Stimulated activated CD4-positive, alpha-beta T cell treated with anti-CD3 and anti-CD28 coated beads, Interleukin-15, amount 100 ng/mL, for 1 hour (primary cell): ENCODE measurements around the gene ZDHHC8.

ENCODE experiments used
- DNase-seq, 2 donors: peaks; one replicate each; pipeline ENCODE4 v3.0.0-alpha.2; 2020; ENCODE audit warnings: low read depth in 1 of 2, low spot score in 1 of 2

ZDHHC8 gene

DNA sequence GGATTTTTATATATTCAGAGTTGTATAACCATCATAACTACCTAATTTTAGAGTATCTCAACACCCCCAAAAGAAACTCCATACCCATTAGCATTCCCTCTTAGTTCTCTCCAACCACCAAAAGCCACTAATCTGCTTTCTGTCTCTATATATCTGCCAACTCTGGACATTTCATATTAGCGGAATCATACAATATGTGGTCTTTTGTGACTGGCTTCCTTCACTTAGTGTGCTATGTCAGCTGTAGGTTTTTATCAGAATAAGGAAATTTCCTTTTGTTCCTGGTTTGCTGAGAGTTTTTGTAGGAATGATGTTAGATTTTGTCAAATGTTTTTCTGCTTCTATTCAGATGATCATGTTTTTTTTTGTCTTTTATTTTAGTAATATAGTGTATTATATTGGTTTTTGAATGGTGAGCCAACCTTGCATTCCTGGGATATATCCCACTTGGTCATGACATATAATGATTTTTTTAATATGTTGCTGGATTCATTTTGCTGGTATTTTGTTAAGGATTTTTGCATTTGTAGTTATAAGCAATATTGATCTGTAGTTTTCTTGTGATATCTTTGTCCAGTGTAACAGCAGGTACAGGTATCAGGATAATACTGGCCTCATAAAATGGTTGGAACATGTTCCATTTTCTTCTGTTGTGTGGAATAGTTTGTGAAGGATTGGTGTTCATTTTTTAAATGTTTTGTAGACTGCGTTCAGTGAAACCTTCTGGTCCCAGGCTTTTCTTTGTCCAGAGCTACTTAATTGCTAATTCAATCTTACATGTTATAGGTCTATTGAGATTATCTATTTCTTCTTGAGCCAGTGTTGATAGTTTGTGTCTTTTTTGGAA, 34.8 kb upstream of the ZDHHC8 start:
- no peak for DNase-seq

DNA sequence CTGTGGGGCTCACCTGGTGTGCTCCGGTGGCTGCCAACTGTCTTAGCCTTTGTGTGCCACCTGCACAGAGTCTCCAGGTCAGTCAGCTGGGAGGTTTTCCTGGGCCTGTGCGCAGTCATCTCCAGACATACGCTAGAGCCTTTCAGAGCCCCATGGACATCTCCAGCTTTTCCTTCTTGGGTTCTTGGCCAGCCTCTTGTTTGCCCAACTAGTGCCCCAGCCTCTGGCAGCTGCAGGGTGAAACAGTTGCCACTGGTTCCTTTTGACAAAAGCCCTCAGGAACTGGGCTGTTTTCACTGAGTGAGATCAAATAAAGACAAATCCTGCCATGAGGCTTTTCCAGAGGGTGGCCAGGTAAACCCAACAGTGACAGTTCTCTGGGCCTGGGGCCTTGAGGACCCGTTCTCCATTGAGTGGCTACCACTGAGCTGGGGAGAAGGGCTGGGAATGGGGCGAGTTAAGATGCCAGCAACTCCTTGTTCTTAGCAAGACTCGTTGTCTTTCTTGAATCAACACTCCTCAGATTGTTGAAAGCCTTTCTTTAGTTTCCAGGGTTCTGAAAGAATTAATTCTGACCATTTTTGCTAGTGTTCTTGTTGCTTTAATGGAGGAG, 32.4 kb upstream of the ZDHHC8 start:
- DNase-seq = no peak

DNA sequence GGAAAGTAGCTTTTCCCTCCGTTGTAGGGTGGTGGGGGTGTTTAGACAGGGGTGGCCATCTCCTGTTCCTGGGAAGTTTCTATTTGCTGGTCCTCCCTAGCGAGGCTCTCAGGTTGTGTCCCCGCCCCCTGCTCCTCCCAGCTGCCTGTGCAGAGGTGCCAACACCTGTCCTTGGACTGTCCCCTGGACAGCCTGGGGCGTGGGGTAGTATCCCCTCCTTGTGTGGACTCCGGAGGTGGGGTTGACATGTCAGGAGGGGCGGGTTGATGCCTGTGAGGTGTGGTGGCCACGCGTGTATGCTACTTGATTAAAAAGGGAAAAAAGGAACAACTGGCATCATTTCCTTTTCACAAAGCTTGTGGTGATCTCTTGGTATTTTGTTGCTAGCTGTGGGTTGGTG, 30.0 kb upstream of the ZDHHC8 start:
- no peak for DNase-seq

DNA sequence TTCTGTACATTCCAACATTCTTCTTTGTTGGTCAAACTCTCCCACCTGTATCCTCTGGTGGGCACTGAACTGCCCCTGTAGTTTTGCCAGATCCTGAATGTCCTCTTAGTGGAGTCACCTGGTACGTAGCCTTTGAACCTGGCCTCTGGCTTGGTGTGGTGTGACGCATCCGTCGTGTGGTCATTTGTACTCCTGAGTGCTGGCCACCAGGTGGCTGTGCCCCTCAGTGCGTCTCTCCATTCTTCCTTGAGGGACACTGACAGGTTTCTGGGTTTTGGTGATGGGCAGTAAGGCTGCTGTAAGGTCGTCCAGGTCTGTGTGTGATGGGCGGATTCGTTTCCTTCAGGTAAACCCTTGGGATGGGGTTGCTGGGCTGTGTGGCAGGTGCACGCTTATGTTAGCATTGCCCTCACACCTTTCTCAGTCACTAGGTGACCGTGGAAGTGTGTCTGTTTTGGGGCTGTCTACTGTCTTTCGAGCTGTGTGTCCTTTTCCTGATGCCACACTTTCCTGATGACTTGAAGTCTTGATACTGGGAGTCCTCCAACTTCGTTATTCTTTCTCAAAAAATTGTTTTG, 29.3 kb upstream of the ZDHHC8 start:
- DNase-seq = no peak

DNA sequence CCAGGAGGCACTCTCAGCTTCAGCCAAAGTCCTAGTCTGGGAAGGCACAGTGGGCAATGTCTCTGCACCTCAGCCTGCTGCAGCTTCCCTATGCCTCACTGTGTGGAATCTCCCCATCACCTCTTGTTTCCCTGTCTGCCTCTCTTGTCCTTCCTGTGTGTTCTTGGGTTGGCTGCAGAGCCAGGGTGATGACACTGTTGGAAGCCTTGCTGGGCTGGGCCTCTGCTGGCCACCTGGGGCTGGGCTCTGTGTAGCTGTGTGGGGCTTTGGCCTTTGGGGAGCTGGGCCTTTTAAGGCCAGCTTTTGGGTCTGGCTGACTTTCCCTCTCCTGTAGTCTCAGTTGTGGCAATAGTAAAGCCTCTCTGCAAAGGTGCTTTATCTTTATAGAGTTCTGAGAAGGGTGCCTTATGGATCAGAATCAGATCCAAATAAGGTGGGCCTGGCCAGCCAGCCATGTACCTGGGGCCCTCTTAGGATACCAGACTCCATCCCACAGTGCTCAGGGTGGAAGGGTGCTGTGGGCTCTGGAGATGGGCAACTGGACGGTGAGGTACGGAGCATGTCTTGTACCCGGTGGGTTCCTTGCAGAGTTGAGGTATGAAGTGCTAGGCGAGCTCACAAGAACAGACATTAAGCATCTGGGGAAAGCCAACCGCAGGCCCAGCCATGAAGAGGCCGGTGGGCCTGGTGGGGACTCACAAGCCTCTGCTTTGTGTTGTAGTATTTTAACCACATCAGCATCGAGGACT, 26.0 kb upstream of the ZDHHC8 start:
- no peak for DNase-seq

DNA sequence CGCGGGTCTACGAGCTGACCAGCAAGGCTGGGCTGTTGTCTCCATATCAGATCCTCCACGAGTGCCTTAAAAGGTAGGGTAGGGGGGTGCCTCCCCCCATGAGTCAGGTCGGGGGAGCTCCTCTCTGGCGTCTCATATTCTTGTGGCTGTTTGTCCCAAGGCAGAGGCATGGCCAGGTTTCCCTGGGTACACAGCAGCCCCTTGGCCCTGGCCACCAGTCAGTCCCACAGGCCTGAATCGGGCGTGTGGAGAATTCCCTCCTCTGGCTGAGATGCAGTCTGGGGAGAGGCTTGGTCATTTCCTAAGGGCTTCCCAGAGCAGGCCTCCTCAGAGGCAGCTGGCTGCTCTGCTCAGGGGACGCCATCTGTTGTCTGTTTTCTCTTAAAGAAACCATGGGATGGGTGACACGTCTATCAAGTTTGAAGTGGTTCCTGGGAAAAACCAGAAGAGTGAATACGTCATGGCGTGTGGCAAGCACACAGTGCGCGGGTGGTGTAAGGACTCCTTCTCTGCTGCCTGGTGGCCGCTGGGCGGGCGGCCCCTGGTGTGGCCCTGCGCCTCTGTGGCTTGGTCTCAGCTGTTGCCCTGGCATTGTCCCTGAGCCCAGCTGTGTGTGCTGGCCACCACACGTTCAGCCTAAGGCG, 25.3 kb upstream of the ZDHHC8 start:
- DNase-seq = no peak

DNA sequence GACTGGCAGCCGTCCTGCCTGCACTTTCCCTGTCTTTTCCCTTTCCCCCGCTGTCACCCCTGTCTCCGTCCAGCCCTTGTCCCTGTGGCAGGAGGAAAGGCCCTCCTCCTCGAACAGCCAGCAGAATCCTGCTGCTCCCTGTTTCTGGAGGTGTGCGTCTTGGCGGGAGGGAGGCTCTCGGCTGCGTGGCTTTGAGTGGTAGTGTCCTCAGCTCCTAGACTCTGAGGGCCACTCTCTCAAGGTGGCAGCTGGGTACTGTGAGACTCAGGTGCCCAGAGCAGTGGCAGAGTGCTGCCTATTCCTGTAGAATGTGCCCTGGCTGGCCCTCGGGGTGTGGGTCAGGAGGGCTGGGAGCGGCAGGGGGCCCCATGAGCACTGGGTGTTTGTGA, 24.8 kb upstream of the ZDHHC8 start:
- DNase-seq = no peak

DNA sequence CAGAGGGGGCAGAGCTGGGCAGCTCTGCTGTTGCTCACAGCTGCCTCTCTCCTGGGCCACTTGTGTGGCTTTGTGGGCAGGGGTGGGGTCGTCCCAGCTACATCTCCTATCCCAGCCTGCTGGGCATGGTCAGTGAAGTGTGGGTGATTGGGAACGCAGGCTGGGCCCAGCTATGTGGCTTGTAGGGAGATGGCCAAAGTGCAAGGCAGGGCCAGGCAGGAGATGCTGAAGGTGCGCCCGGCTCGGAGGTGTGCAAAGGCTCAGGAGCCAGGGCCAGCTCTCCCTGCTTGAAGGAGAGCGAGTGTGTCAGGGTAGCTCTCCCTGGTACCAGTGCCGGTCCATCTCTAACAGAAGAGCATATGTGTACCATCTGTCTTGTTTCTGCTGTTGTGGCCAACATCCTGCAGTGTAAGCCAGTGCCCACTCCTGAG, 24.1 kb upstream of the ZDHHC8 start:
- no peak for DNase-seq

DNA sequence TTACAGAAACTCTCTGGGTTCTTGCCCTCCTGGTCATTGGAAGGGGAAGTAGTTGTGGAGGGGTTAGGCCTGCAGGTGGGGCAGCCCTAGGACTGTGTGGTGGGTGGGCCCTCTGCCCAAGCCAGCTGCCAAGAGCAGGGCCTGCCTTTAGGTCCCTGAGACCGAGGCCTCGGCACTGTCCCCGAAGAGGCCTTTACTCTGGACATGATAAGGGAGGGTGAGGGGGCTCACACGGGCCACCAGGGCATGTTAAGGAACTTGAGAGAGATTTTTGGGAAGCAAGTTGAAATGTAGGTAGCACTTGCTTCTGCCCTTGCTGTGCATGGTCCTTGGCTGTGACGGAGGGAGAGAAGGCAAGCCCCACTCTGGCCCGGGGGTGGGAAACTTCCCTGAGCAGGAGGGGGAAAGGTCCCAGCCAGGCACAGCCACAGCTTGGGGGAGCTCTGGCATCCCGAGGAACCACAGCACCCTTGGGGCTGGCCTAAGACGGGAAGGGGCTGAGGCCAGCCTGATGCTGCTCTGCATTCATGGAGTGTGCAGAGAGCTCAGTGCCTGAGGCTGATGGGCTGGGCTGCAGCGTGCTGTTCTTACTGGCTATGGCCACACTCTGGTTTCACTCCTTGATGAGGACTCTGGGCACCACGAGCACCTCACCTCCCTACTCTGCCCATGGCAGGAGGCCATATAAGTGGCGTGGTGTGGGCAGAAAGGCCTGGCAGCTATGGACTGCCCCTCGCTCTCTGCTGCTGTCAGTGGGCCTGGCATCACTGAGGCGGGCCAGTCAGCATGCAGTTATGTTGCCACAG, 23.4 kb upstream of the ZDHHC8 start:
- no peak for DNase-seq

DNA sequence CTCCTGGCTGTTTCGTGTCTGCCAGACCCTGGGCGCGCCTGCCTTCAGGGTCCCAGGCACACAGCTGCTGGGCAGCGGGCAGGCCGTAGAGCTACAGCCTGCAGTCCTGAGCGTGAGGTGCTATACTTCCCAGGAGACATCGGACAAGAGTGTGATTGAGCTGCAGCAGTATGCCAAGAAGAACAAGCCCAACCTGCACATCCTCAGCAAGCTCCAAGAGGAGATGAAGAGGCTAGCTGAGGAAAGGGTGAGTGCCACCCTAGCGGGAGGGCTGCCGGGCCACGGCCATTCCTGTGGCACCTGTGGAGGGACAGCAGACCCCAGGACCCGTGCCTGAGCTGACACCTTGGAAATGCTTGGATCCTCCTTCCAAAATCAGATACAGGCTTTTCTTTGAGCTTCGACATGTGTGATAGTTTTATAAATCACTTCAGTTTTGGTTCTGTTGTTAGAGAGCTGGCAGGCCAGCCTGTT, 22.8 kb upstream of the ZDHHC8 start:
- no peak for DNase-seq

DNA sequence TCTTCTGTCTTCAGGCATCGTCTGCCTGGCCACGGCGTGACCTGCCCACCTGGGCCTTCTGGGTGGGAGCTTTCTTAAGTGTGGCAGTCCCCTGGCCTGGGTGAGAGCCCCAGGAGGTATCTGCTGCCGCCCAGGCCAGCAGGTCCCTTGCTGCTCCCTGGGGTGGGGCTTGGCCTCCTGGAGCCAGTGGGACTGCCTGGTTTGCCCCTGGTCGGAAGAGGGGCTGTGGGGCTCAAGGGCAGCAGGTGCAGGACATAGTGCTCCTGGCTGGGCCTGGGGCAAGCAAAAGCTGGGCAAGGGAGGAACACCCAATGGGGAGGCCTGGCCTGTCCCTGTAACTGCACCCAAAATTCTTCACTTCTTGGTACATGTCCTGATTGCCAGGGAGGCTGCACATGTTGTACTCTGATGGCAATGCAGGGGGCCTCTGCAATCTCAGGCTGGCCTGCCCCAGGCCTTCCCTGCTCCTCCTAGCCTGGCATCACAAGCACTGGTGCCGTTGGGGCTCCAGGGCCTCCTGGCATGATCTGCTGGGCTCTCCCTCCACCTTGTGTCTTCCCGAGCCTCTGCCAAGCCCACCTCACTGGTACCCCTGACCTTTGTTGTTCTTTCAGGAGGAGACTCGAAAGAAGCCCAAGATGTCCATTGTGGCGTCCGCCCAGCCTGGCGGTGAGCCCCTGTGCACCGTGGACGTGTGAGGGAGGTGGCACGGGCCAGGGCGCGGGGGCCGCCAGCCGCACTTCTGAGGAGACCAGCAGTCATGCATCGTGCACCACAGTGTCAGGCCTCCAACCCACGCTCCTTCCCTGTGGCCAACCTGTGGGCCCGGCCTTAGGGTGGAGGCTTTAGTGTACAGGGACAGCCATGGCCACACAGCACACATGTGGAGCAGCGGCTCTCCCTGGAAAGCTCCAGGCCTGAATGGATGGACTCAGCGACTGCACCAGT, 21.9 kb upstream of the ZDHHC8 start:
- DNase-seq = no peak

DNA sequence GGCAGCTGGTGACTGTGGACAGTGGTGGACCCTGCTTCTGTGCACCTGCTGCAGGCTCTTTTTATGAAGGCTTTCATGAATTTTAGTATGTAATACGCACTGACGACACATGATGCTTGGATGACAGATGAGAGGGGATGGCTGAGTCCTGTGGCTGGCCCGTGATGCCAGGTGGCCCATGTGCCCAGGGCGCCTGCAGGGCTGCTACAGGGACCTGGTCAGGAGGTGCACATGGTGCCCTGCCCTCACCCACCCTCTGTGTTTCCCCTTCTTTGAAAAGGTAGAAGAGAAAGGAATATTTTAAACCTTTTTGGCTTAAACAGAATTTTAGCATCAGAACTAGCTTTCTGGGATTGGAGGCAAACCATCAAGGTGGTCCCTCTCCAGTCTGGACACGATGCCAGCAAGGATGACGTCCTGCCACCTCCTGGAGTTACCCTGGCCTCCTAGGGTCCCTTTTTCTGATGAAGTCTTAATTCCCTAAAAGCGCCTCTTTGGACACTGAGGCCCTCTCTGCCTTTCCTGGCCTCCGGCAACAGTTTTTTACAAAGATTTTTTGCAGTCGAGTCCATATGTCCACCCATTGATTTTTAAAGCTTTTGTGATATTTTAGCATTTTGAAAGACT, 21.1 kb upstream of the ZDHHC8 start:
- DNase-seq = no peak

DNA sequence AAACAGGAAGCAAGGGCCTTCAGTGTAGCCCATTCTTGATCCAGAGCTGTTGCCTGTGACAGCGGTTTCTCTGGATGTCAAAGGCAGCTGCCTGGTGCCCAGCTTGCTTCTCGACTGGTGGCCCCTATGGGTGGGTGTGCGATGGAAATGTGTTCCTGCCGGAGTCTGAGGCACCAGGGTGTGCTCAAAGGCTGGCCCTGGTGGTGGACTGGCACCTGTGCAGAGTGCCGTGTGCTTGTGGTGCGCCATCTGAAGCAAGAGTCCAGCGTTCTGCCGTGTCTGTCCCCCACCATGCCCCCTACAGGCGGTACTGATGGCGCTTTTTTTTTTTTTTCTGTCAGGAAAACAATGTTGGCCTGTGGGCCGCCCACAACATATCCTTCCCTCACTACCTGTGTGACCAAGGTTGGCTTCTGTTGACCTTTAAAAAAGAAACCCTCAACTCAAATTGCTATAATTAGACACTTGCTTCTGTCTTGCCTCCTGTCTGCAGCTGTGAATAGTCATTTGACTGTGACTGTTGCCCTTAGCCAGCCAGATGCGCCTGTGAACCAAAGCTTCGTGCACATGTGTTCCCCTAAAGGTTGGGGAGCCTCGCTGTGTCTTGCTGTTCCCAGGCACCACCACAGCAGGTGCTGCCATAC, 20.4 kb upstream of the ZDHHC8 start:
- DNase-seq = no peak

DNA sequence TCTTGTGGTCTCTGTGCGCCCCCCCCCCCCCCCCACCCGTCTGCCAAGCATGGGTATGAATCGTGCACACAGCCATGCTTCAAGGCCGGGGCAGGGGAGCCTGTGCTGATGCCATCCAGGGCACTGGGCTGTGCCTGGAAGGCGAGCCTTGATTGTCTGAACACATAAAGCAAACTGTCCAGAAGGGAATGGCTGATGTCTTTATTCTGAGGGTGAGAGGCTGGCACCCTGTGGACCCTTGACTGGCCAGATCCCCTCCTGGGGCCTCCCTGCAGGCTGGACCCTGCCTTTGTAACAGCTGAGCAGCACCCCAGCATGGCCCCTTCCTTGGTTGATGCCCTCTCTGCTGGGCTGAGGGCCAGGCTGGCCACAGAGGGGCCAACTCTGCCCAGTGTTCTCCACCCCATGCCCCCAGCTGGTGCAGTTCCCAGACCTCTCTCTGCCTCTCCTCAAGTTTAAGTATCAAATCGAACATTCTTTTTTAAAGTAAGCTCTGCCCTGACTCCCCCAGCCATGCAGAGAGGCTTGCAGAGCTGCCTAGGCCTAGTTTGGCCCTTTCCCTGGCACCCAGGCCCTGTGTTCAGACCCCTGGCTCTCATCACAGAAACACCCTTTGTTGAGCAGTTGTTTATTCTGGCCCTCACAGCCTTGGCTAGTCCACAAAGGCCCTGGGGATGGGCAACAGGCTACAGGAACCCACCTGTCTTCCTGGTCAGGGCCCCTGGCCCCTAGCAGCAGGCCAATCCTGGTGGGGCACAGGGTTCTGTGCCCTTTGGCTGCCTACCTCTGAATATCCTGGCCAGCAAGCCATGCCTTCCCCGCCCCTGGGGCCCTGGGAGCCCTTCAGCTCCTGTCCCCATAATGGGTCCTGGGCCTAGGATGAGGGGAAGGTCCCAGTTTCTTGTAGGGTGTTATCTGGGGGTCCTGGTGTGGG, 19.6 kb upstream of the ZDHHC8 start:
- DNase-seq = no peak

DNA sequence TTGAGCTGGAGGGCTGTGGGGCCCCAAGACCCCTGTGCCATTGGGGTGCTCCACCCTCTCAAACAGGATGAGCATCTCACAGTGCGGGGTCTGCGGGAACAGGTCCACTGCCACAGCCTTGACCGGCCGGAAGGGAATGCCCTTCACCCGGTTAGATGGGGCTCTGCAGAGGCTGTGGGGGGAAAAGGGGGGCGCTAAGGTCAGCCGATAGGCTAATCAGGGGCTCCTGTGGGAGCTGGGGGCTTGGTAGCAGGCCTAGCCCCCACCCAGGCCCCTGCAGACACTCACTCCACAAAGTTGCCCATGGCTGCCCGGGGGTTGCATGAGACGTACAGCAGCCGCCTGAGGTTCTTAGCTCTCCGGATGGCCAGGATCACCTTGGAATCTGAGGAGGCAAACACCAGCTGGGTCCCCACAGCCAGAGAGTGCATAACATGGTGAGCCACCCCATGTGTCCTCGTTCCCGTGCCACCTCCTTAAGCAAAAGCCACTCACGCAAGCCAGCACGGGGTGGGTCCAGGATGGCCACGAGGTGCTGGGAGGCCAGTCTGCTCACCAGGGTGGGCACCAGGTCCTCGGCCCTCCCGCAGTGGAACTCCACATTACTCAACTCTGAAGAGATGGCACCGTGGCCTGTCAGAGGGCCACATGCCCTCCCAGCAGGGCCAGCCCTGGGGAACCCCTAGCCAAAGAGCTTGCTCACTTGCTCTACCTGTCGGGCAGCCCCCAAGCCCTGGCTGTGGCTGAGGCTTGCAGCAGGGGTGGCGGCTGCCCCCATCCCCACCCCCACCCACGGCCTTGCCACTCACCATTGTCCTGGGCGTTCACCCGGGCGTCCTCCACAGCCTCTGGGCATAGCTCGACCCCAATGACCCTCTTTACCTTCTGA, 18.7 kb upstream of the ZDHHC8 start:
- no peak for DNase-seq
